IPS-18a (cell line): ENCODE data around the gene VAMP1.

ENCODE experiments used
- H3K27ac ChIP-seq: one replicate; pipeline ENCODE4 v1.5.1; 2013; ENCODE audit warnings: low read length
- H3K27me3 ChIP-seq: one replicate; pipeline ENCODE4 v1.6.1; 2013; ENCODE audit warnings: mild to moderate bottlenecking, low read length; ENCODE audit not compliant: control insufficient read depth, insufficient read depth
- H3K36me3 ChIP-seq: one replicate; pipeline ENCODE4 v1.6.1; 2013; ENCODE audit warnings: low read depth, low read length; ENCODE audit not compliant: control insufficient read depth
- H3K4me1 ChIP-seq: one replicate; pipeline ENCODE4 v1.6.1; 2013; ENCODE audit warnings: low read depth, low read length; ENCODE audit not compliant: control insufficient read depth
- H3K4me3 ChIP-seq: one replicate; pipeline ENCODE4 v1.5.1; 2013; ENCODE audit warnings: low read length
- H3K9ac ChIP-seq: one replicate; pipeline ENCODE4 v1.6.1; 2013; ENCODE audit warnings: mild to moderate bottlenecking, low read length, moderate library complexity
- H3K9me3 ChIP-seq: one replicate; pipeline ENCODE4 v1.6.1; 2013; ENCODE audit warnings: low read depth, low read length; ENCODE audit not compliant: control insufficient read depth

The VAMP1 gene

GRCh38 chr12:6459004-6459337, 11.5 kb downstream of the VAMP1 start:
- Histone ChIP-seq H3K27ac (no peak overlapping the region), H3K36me3 (peaks cover 22% of the 10 kb centered on the region), H3K27me3 (no peaks in the 10 kb centered on the region)

GRCh38 chr12:6458281-6459003, 12.0 kb downstream of the VAMP1 start:
- no peaks in the 10 kb centered on the region for H3K9me3 ChIP-seq
- H3K27me3 ChIP-seq: no peaks in the 10 kb centered on the region
- H3K4me3 ChIP-seq: no peak overlapping the region
- H3K4me1 ChIP-seq: no peaks in the 10 kb centered on the region
- H3K9ac ChIP-seq: no peak overlapping the region
- H3K36me3 ChIP-seq: peaks cover 18% of the 10 kb centered on the region
- no peak overlapping the region for H3K27ac ChIP-seq

More at GRCh38 chr12:6459004-6459337, 11.5 kb downstream of the VAMP1 start:
- Histone ChIP-seq H3K4me1 (no peaks in the 10 kb centered on the region), H3K4me3 (no peak overlapping the region), H3K9ac (no peak overlapping the region), H3K9me3 (no peaks in the 10 kb centered on the region)

GRCh38 chr12:6457220-6457945, 13.1 kb downstream of the VAMP1 start:
- H3K4me1 ChIP-seq: peaks cover 9% of the 10 kb centered on the region
- H3K9ac ChIP-seq: no peak overlapping the region
- no peaks in the 10 kb centered on the region for H3K9me3 ChIP-seq
- H3K36me3 ChIP-seq: peaks cover 18% of the 10 kb centered on the region
- H3K27ac ChIP-seq: no peak overlapping the region
- H3K27me3 ChIP-seq: no peaks in the 10 kb centered on the region
- H3K4me3 ChIP-seq: no peak overlapping the region

GRCh38 chr12:6452944-6453630, 17.4 kb downstream of the VAMP1 start:
- H3K4me3 ChIP-seq: no peak overlapping the region
- no peak overlapping the region for H3K27ac ChIP-seq
- H3K9ac ChIP-seq: peak overlapping the region; percentile 68
- H3K27me3 ChIP-seq: no peaks in the 10 kb centered on the region
- peaks cover 33% of the 10 kb centered on the region for H3K4me1 ChIP-seq
- H3K9me3 ChIP-seq: no peaks in the 10 kb centered on the region
- H3K36me3 ChIP-seq: no peaks in the 10 kb centered on the region

- H3K9me3 ChIP-seq: no peaks in the 10 kb centered on the region
- no peaks in the 10 kb centered on the region for H3K36me3 ChIP-seq
- H3K4me3 ChIP-seq: peak overlapping the region; percentile 39
- peak overlapping the region; percentile 84 for H3K27ac ChIP-seq
- peak overlapping the region; percentile 68 for H3K9ac ChIP-seq
- H3K4me1 ChIP-seq: peaks cover 33% of the 10 kb centered on the region
- no peaks in the 10 kb centered on the region for H3K27me3 ChIP-seq
These were observed 18.1 kb downstream of the VAMP1 start for GRCh38 chr12:6452245-6452943.

- peak within 1 kb of the TSS; percentile 84 for H3K27ac ChIP-seq
- H3K4me1 ChIP-seq: peaks cover 33% of the 10 kb centered on the region
- peak within 1 kb of the TSS; percentile 68 for H3K9ac ChIP-seq
- H3K27me3 ChIP-seq: no peaks in the 10 kb centered on the region
- H3K36me3 ChIP-seq: no peaks in the 10 kb centered on the region
- H3K9me3 ChIP-seq: no peaks in the 10 kb centered on the region
- peak within 1 kb of the TSS; percentile 39 for H3K4me3 ChIP-seq
These were observed 18.9 kb downstream of the VAMP1 start, which contains the start of gene TAPBPL for GRCh38 chr12:6451348-6452244. TAPBPL (plus strand) TSS chr12:6452042; CDS start chr12:6452249, 207 bp downstream.

GRCh38 chr12:6450869-6451347, 19.6 kb downstream of the VAMP1 start:
- Histone ChIP-seq H3K36me3 (no peaks in the 10 kb centered on the region), H3K27ac (peak overlapping the region; percentile 84), H3K4me3 (peak overlapping the region; percentile 39), H3K4me1 (peaks cover 33% of the 10 kb centered on the region), H3K9me3 (no peaks in the 10 kb centered on the region), H3K27me3 (no peaks in the 10 kb centered on the region), H3K9ac (peak overlapping the region; percentile 68)

GRCh38 chr12:6450091-6450868, 20.2 kb downstream of the VAMP1 start:
- no peaks in the 10 kb centered on the region for H3K27me3 ChIP-seq
- H3K9me3 ChIP-seq: no peaks in the 10 kb centered on the region
- H3K36me3 ChIP-seq: no peaks in the 10 kb centered on the region
- H3K4me3 ChIP-seq: peak overlapping the region; percentile 39
- peaks cover 33% of the 10 kb centered on the region for H3K4me1 ChIP-seq
- peak overlapping the region; percentile 68 for H3K9ac ChIP-seq
- H3K27ac ChIP-seq: peak overlapping the region; percentile 84

GRCh38 chr12:6444704-6445688, 25.5 kb downstream of the VAMP1 start, which contains the start of gene CD27:
CD27 (plus strand) TSS chr12:6444955; CDS start chr12:6445096, 141 bp downstream.
- no peak within 1 kb of the TSS for H3K4me3 ChIP-seq
- no peaks in the 10 kb centered on the region for H3K36me3 ChIP-seq
- no peak within 1 kb of the TSS for H3K9ac ChIP-seq
- H3K9me3 ChIP-seq: no peaks in the 10 kb centered on the region
- H3K27ac ChIP-seq: no peak within 1 kb of the TSS
- H3K27me3 ChIP-seq: no peaks in the 10 kb centered on the region
- H3K4me1 ChIP-seq: peaks cover under 1% of the 10 kb centered on the region
